K562 (cell line): ENCODE measurements around the gene TMEM167B. TPM values are rescaled to one million over a fixed set of nuclear protein-coding genes. Genes with fewer than 3 reads are reported as not detected.

Experiments
- ATAC-seq: fragments of 200-7000 bp; cut with Tn5 transposase; 3 replicates; pipeline ENCODE4 v1.9.1; 2020; ENCODE audit warnings: moderate library complexity
- BruUV-seq: library from RNA; stranded (reverse); fragments of 400-500 nt; replicated peaks from 2 replicates; lab custom pipeline; 2021; lab: Mats Ljungman, UMichigan
- CTCF ChIA-PET: fragments of 300-600 bp; formaldehyde crosslinking; extraction: SDS; loops from one replicate; lab custom pipeline; 2021; ENCODE audit warnings: low intra/inter-chr PET ratio; lab: Yijun Ruan, JAX
- POLR2A ChIA-PET: fragments of 300-600, 350-650 bp; sonication (Branson Sonifier 250); formaldehyde crosslinking; extraction: SDS; loops from one replicate; lab custom pipeline; 2021; ENCODE audit warnings: antibody characterized with exemption, inconsistent platforms; lab: Yijun Ruan, JAX
- DNase-seq, 4 experiments: peaks; one replicate each; pipeline versions ENCODE4 v3.0.0 to v3.0.0-alpha.2; 2011 to 2018; ENCODE audit warnings: low spot score in 3 of 4, mixed read lengths in 3 of 4; ENCODE audit errors: extremely low read depth in 1 of 4
- FAIRE-seq: peaks from 2 replicates; lab custom pipeline; 2011; peaks lifted over from hg19 to GRCh38; lab: Jason Lieb, UNC
- H2AFZ ChIP-seq: 2 replicates; pipeline ENCODE4 v1.6.0; 2011; ENCODE audit warnings: low read depth, low read length, control low read depth, inconsistent platforms
- H3K27ac ChIP-seq: fragments of 200-600 bp; 3 replicates; pipeline ENCODE4 v1.8.0; 2011; ENCODE audit warnings: low read depth, mild to moderate bottlenecking, control low read depth, inconsistent platforms, low read length, moderate library complexity, mixed read lengths; ENCODE audit errors: extremely low read depth
- H3K27me3 ChIP-seq, 2 experiments: fragments of 300-600 bp in 1 of 2; 2 replicates in 1 of 2; 3 replicates in 1 of 2; pipeline versions ENCODE4 v1.6.0 to v1.8.0; 2011; ENCODE audit warnings: inconsistent platforms in 2 of 2, low read length in 2 of 2, mild to moderate bottlenecking in 1 of 2, mixed read lengths in 1 of 2, moderate library complexity in 1 of 2; ENCODE audit not compliant: control insufficient read depth in 2 of 2, insufficient read depth in 2 of 2
- H3K36me3 ChIP-seq: fragments of 300-600 bp; 3 replicates; pipeline ENCODE4 v1.8.0; 2011; ENCODE audit warnings: mild to moderate bottlenecking, low read length, inconsistent platforms; ENCODE audit not compliant: control insufficient read depth, insufficient read depth
- H3K4me1 ChIP-seq, 2 experiments: fragments of 200-600 bp in 1 of 2; replicated peaks in 1 of 2; 2 replicates in 1 of 2; 3 replicates in 1 of 2; pipeline versions ENCODE4 v1.5.1 to v1.8.0; 2011; ENCODE audit warnings: inconsistent platforms in 2 of 2, low read length in 2 of 2, mild to moderate bottlenecking in 1 of 2, mixed read lengths in 1 of 2, moderate library complexity in 1 of 2; ENCODE audit not compliant: control insufficient read depth in 2 of 2, insufficient read depth in 2 of 2
- H3K4me2 ChIP-seq: 2 replicates; pipeline ENCODE4 v1.6.1; 2011; ENCODE audit warnings: low read length, control low read depth, inconsistent platforms, mixed read lengths; ENCODE audit not compliant: insufficient read depth
- H3K4me3 ChIP-seq: fragments of 200-600 bp; sonication (generic), shearing (Covaris generic); 2 replicates; pipeline ENCODE4 v1.5.1; 2016; ENCODE audit warnings: control low read depth, inconsistent platforms
- H3K79me2 ChIP-seq: fragments of 200-600 bp; 3 replicates; pipeline ENCODE4 v1.8.0; 2011; ENCODE audit warnings: low read length, inconsistent platforms; ENCODE audit not compliant: control insufficient read depth, insufficient read depth
- H3K9ac ChIP-seq, 2 experiments: 2 replicates each; pipeline versions ENCODE4 v1.6.0 to v1.6.1; 2011; ENCODE audit warnings: low read depth in 2 of 2, low read length in 2 of 2, control low read depth in 1 of 2, inconsistent platforms in 1 of 2, mild to moderate bottlenecking in 1 of 2, mixed read lengths in 1 of 2; ENCODE audit not compliant: insufficient read depth in 1 of 2
- H3K9me1 ChIP-seq: one replicate; pipeline ENCODE4 v1.6.0; 2011; ENCODE audit warnings: inconsistent platforms, mild to moderate bottlenecking, low read length, moderate library complexity; ENCODE audit not compliant: control insufficient read depth, insufficient read depth
- H3K9me3 ChIP-seq: replicated peaks from 2 replicates; pipeline ENCODE4 v1.5.1; 2011; ENCODE audit warnings: low read depth, low read length, inconsistent platforms; ENCODE audit not compliant: control insufficient read depth, insufficient read depth
- H4K20me1 ChIP-seq: replicated peaks from 2 replicates; pipeline ENCODE4 v1.6.1; 2011; ENCODE audit warnings: low read length, inconsistent platforms, mixed read lengths; ENCODE audit not compliant: control insufficient read depth, insufficient read depth
- BRCA1 ChIP-seq, 2 experiments: fragments of 450-650 bp in 1 of 2; sonication (generic) in 1 of 2; formaldehyde crosslinking in 1 of 2; IDR thresholded peaks; 2 replicates each; pipeline versions ENCODE4 v1.5.0 to v1.6.1; 2017 to 2020; ENCODE audit warnings: mild to moderate bottlenecking in 1 of 2, missing genetic modification reagents in 1 of 2
- DACH1 ChIP-seq: fragments of 450-650 bp; IDR thresholded peaks from 2 replicates; pipeline ENCODE4 v1.6.1; 2018; ENCODE audit not compliant: partially characterized antibody
- GABPB2 ChIP-seq: fragments of 250-450 bp; sonication (Bioruptor Pico); conservative IDR thresholded peaks from 2 replicates; pipeline ENCODE4 v1.5.1; 2021; ENCODE audit warnings: mild to moderate bottlenecking
- NRF1 ChIP-seq, 2 experiments: fragments of 450-650 bp; IDR thresholded peaks in 1 of 2; conservative IDR thresholded peaks in 1 of 2; 2 replicates each; pipeline ENCODE4 v1.6.1; 2014; ENCODE audit warnings: mild to moderate bottlenecking in 2 of 2
- RBM22 ChIP-seq: fragments of 200-400 bp; formaldehyde crosslinking; IDR thresholded peaks from 2 replicates; pipeline ENCODE4 v1.6.1; 2018; ENCODE audit warnings: low read length, low read depth; ENCODE audit not compliant: poor library complexity, severe bottlenecking
- YY1 ChIP-seq, 3 experiments: IDR thresholded peaks; 2 replicates each; pipeline ENCODE4 v1.6.1; 2011; ENCODE audit warnings: low read length in 2 of 3, mild to moderate bottlenecking in 2 of 3, moderate library complexity in 2 of 3, borderline replicate concordance in 1 of 3, control low read depth in 1 of 3, low read depth in 1 of 3; ENCODE audit not compliant: insufficient read depth in 3 of 3, insufficient replicate concordance in 2 of 3, control insufficient read depth in 1 of 3, insufficient read length in 1 of 3; ENCODE audit errors: extremely low read depth in 1 of 3
- ZNF3 ChIP-seq: fragments of 250-450 bp; sonication (Bioruptor Pico); IDR thresholded peaks from 2 replicates; pipeline ENCODE4 v1.5.0; 2021; ENCODE audit warnings: mild to moderate bottlenecking, moderate library complexity
- WGBS: fragments of 100-300 bp; shearing (Covaris generic); methylation state at CpG from one replicate; pipeline ENCODE4 v1.1.6; 2016; ENCODE audit warnings: low coverage, mixed read lengths; ENCODE audit not compliant: insufficient coverage; ENCODE audit errors: missing lambda C conversion rate; 5-methylcytosine and 5-hydroxymethylcytosine counted together
- in situ Hi-C: fragments of 300-500 bp; cut with MboI; formaldehyde crosslinking; loops from 4 replicates; pipeline ENCODE4 v1.15.0; 2018; ENCODE audit warnings: inconsistent platforms, mixed read lengths
- intact Hi-C: fragments of 100-400 bp; cut with micrococcal nuclease; formaldehyde crosslinking; loops from 2 replicates; pipeline ENCODE4 v1.14.2; 2022
- polyA plus RNA-seq, 8 experiments: library from polyadenylated mRNA; depleted of rRNA in 4 of 8; stranded (reverse) in 5 of 8; unstranded in 3 of 8; fragments of >200 nt; fragmentation: Nextera tagmentation in 2 of 8; fragmentation: Illumina TruSeq in 1 of 8; extraction: Ambion mirVana in 2 of 8; extraction: Trizol in 1 of 8; gene quantifications; 2 replicates each; pipeline versions ENCODE4 v1.2.1 to v1.2.3, GENCODE V29; 2011 to 2014; ENCODE audit warnings: inconsistent platforms in 1 of 8, missing spikeins in 1 of 8
- total RNA-seq, 7 experiments: library from RNA; depleted of rRNA in 6 of 7; stranded (reverse); fragments of >200 nt in 6 of 7; fragmentation: Illumina TruSeq in 2 of 7; extraction: Trizol in 2 of 7; gene quantifications; 2 replicates each; pipeline versions ENCODE4 v1.2.1 to v1.2.3, GENCODE V29; 2011 to 2021; ENCODE audit warnings: low replicate concordance in 1 of 7
- TF ChIP-seq, protein P1 (sequence below): fragments of 200-800 bp; sonication (Bioruptor generic); IDR thresholded peaks from 2 replicates; pipeline ENCODE4 v1.6.1; 2017; ENCODE audit warnings: missing genetic modification characterization, missing compliant biosample characterization
- TF ChIP-seq, protein P2 (sequence below): fragments of 200-800 bp; sonication (Bioruptor generic); IDR thresholded peaks from 2 replicates; pipeline ENCODE4 v1.6.1; 2017; ENCODE audit warnings: missing genetic modification characterization, missing compliant biosample characterization
- TF ChIP-seq, protein P3 (sequence below): fragments of 250-450 bp; sonication (Bioruptor Pico); IDR thresholded peaks from 2 replicates; pipeline ENCODE4 v1.4.0; 2020

TMEM167B gene
- total and polyA plus RNA-seq, 9 of the 15 experiments (the other 6 are each of a cell fraction or from before 2014, with no cell fraction given): 17.2 to 36.4 (median 32.2) TPM

DNA sequence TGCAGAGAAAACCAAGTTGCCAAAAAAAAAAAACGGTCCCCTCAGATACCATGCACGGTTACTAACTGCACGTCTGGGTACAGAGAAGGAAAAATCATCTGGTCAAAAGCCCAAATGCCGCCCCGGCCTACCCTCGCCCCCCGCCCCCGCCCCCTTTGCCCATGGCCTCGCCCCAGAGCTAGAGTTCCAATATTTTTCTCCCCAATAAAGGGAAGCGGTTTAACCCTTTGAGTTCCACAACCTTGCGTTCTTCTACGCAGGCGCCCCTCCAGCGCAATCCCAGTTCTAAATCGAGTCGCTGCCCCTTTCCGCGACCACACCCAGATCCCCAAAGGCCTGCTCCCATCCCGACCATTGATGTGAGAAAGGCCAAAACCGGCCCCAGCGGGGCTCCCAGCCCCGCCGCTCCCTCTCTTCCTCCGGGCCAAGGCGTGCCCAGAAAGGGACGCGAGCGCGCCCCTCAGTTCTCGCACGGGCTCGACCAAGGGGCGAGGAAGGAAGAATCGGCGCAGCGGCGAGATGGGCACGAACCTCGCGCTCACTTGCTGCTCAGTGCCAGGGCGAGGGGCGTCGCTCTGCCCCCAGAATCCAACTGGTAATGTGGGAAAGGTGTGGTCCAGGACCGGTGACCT, 49.5 kb upstream of the TMEM167B start:
- Histone ChIP-seq H4K20me1 (no peaks in the 10 kb centered on the region), H3K4me3 (peak overlapping the region; percentile 87), H3K79me2 (peaks cover 22% of the 10 kb centered on the region), H3K36me3 (no peaks in the 10 kb centered on the region), H2AFZ (peak overlapping the region; percentile 91), H3K27ac (peak overlapping the region; percentile 42), H3K27me3 (no peaks in the 10 kb centered on the region), H3K9ac (peak overlapping the region; percentile 60 to 89), H3K4me1 (peaks cover 8 to 12% of the 10 kb centered on the region in 2 experiments; a peak in 4 of 5 replicates), H3K9me1 (no peaks in the 10 kb centered on the region), H3K4me2 (peak overlapping the region; percentile 90), H3K9me3 (no peaks in the 10 kb centered on the region)
- intact Hi-C loops: loop anchor here (5.0 kb wide), 2 partner anchors 71 to 79 kb away; partner anchors contain the start of genes CLCC1 and ELAPOR1
- CTCF ChIA-PET: no interaction called here
- POLR2A ChIA-PET: interaction anchor here (0.7 to 1.9 kb wide), 2 partner anchors 35 to 58 kb away, joined by 3 to 4 read pairs; partner anchors contain the start of gene TAF13
- 0% methylated on average over 36 of the region's 44 CpGs for WGBS
- no TSS peak for BruUV-seq
- FAIRE-seq (peak; percentile 56), ATAC-seq (peak; percentile 53), DNase-seq (peak; percentile 36 to 52 (median 44))
- in situ Hi-C loops: no loop called here
- TF ChIP-seq ZNF3 (CRISPR knock-in tag) (no peak), RBM22 (no peak), NRF1 (conservative IDR thresholded peaks at IDR 0.05 in 1 of 2, IDR thresholded peaks at IDR 0.05 in 1 of 2) (peak; percentile 58 to 59), GABPB2 (CRISPR knock-in tag) (no peak), BRCA1 (IDR thresholded peaks at IDR 0.05) (no peak), BRCA1 (CRISPR knock-in tag; IDR thresholded peaks at IDR 0.05) (0 out of 2 replicates have a peak, but pooled peaks have one; percentile 24), DACH1 (no peak), YY1 (IDR thresholded peaks at IDR 0.05; ENCODE audit: borderline replicate concordance in 1 of 3, control insufficient read depth in 1 of 3, extremely low read depth in 1 of 3, insufficient read depth in 3 of 3, insufficient read length in 1 of 3, insufficient replicate concordance in 2 of 3, low read depth in 1 of 3, low read length in 2 of 3) (peak in 2 of 3 experiments; percentile 7 to 15)
- TF ChIP-seq, protein P1, sequence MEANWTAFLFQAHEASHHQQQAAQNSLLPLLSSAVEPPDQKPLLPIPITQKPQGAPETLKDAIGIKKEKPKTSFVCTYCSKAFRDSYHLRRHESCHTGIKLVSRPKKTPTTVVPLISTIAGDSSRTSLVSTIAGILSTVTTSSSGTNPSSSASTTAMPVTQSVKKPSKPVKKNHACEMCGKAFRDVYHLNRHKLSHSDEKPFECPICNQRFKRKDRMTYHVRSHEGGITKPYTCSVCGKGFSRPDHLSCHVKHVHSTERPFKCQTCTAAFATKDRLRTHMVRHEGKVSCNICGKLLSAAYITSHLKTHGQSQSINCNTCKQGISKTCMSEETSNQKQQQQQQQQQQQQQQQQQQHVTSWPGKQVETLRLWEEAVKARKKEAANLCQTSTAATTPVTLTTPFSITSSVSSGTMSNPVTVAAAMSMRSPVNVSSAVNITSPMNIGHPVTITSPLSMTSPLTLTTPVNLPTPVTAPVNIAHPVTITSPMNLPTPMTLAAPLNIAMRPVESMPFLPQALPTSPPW (CRISPR knock-in tag): peak; percentile 25; the same call in 1 of the 2 replicates
- TF ChIP-seq, protein P2, sequence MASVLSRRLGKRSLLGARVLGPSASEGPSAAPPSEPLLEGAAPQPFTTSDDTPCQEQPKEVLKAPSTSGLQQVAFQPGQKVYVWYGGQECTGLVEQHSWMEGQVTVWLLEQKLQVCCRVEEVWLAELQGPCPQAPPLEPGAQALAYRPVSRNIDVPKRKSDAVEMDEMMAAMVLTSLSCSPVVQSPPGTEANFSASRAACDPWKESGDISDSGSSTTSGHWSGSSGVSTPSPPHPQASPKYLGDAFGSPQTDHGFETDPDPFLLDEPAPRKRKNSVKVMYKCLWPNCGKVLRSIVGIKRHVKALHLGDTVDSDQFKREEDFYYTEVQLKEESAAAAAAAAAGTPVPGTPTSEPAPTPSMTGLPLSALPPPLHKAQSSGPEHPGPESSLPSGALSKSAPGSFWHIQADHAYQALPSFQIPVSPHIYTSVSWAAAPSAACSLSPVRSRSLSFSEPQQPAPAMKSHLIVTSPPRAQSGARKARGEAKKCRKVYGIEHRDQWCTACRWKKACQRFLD (CRISPR knock-in tag): 0 out of 2 replicates have a peak, but pooled peaks have one; percentile 32
- TF ChIP-seq, protein P3, sequence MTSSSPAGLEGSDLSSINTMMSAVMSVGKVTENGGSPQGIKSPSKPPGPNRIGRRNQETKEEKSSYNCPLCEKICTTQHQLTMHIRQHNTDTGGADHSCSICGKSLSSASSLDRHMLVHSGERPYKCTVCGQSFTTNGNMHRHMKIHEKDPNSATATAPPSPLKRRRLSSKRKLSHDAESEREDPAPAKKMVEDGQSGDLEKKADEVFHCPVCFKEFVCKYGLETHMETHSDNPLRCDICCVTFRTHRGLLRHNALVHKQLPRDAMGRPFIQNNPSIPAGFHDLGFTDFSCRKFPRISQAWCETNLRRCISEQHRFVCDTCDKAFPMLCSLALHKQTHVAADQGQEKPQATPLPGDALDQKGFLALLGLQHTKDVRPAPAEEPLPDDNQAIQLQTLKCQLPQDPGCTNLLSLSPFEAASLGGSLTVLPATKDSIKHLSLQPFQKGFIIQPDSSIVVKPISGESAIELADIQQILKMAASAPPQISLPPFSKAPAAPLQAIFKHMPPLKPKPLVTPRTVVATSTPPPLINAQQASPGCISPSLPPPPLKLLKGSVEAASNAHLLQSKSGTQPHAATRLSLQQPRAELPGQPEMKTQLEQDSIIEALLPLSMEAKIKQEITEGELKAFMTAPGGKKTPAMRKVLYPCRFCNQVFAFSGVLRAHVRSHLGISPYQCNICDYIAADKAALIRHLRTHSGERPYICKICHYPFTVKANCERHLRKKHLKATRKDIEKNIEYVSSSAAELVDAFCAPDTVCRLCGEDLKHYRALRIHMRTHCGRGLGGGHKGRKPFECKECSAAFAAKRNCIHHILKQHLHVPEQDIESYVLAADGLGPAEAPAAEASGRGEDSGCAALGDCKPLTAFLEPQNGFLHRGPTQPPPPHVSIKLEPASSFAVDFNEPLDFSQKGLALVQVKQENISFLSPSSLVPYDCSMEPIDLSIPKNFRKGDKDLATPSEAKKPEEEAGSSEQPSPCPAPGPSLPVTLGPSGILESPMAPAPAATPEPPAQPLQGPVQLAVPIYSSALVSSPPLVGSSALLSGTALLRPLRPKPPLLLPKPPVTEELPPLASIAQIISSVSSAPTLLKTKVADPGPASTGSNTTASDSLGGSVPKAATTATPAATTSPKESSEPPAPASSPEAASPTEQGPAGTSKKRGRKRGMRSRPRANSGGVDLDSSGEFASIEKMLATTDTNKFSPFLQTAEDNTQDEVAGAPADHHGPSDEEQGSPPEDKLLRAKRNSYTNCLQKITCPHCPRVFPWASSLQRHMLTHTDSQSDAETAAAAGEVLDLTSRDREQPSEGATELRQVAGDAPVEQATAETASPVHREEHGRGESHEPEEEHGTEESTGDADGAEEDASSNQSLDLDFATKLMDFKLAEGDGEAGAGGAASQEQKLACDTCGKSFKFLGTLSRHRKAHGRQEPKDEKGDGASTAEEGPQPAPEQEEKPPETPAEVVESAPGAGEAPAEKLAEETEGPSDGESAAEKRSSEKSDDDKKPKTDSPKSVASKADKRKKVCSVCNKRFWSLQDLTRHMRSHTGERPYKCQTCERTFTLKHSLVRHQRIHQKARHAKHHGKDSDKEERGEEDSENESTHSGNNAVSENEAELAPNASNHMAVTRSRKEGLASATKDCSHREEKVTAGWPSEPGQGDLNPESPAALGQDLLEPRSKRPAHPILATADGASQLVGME (CRISPR knock-in tag): 0 out of 2 replicates have a peak, but pooled peaks have one; percentile 22
